GM19463 (cell line): ENCODE measurements around the gene PCDHB13.
"Not testable (repeated sequence)": the region's sequence is repeated elsewhere in the genome, so short reads cannot be mapped to it uniquely, and the experiment has no call there.

Experiments
- ATAC-seq: cut with Tn5 transposase; IDR thresholded peaks from one replicate; pipeline ENCODE4 v1.9.1; 2021; ENCODE audit warnings: mild to moderate bottlenecking, moderate library complexity; ENCODE audit not compliant: unreplicated experiment

Gene PCDHB13

GRCh38 chr5:141213656-141214339 lies at the start of gene PCDHB13:
Gene PCDHB13 (plus strand): TSS chr5:141213919. CDS start chr5:141214124, 205 bp downstream.
- ATAC-seq = not testable (repeated sequence)

- ATAC-seq = no peak
These were observed 41.1 kb upstream of the PCDHB13 start, which contains the start of gene PCDHB7 for GRCh38 chr5:141172381-141173204. Gene PCDHB7 (plus strand): TSS chr5:141172644. CDS start chr5:141172836, 192 bp downstream.

DNA sequence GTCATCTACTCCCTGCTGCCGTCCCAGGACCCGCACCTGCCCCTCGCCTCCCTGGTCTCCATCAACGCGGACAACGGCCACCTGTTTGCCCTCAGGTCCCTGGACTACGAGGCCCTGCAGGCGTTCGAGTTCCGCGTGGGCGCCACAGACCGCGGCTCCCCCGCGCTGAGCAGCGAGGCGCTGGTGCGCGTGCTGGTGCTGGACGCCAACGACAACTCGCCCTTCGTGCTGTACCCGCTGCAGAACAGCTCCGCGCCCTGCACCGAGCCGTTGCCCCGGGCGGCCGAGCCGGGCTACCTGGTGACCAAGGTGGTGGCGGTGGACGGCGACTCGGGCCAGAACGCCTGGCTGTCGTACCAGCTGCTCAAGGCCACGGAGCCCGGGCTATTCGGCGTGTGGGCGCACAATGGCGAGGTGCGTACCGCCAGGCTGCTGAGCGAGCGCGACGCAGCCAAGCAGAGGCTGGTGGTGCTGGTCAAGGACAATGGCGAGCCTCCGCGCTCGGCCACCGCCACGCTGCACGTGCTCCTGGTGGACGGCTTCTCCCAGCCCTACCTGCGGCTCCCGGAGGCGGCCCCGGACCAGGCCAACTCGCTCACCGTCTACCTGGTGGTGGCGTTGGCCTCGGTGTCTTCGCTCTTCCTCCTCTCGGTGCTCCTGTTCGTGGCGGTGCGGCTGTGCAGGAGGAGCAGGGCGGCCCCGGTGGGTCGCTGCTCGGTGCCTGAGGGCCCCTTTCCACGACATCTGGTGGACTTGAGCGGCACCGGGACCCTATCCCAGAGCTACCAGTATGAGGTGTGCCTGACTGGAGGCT lies 39.2 kb upstream of the PCDHB13 start:
- not testable (repeated sequence) for ATAC-seq

- no peak for ATAC-seq
These were observed 37.8 kb upstream of the PCDHB13 start for GRCh38 chr5:141175933-141176332.

DNA sequence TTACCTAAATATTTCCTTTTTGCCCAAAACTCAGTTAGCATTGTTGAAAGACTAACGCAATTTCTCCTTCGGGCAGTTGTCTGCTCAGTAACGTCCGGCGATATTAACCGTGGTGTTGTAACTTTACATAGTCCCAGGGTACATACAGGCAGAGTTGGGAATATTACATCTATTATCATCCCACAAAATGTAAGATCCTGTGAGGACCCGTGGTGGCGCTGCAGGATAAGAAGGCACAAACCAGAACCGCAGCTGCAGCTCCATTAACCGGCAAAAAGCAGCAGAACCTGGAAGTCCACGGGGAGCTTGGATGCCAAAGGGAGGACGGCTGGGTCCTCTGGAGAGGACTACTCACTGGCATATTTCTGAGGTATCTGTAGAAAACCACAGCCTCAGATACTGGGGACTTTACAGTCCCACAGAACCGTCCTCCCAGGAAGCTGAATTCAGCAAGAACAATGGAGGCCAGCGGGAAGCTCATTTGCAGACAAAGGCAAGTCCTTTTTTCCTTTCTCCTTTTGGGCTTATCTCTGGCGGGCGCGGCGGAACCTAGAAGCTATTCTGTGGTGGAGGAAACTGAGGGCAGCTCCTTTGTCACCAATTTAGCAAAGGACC lies 36.0 kb upstream of the PCDHB13 start, which contains the start of gene PCDHB8:
Gene PCDHB8, plus strand, starts transcription at position 214 of the 615 bp plus-strand sequence. Its CDS starts 245 bp downstream, at position 459.
- ATAC-seq = not testable (repeated sequence)

DNA sequence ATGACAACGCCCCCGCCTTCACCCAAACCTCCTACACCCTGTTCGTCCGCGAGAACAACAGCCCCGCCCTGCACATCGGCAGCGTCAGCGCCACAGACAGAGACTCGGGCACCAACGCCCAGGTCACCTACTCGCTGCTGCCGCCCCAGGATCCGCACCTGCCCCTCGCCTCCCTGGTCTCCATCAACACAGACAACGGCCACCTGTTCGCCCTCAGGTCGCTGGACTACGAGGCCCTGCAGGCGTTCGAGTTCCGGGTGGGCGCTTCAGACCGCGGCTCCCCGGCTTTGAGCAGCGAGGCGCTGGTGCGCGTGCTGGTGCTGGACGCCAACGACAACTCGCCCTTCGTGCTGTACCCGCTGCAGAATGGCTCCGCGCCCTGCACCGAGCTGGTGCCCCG lies 34.3 kb upstream of the PCDHB13 start:
- ATAC-seq = not testable (repeated sequence)

DNA sequence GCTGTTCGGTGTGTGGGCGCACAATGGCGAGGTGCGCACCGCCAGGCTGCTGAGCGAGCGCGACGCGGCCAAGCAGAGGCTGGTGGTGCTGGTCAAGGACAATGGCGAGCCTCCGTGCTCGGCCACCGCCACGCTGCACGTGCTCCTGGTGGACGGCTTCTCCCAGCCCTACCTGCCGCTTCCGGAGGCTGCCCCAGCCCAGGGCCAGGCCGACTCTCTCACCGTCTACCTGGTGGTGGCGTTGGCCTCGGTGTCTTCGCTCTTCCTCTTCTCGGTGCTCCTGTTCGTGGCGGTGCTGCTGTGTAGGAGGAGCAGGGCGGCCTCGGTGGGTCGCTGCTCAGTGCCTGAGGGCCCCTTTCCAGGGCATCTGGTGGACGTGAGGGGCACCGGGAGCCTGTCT lies 33.8 kb upstream of the PCDHB13 start:
- ATAC-seq = not testable (repeated sequence)

GRCh38 chr5:141180313-141180712 lies 33.4 kb upstream of the PCDHB13 start:
- no peak for ATAC-seq

DNA sequence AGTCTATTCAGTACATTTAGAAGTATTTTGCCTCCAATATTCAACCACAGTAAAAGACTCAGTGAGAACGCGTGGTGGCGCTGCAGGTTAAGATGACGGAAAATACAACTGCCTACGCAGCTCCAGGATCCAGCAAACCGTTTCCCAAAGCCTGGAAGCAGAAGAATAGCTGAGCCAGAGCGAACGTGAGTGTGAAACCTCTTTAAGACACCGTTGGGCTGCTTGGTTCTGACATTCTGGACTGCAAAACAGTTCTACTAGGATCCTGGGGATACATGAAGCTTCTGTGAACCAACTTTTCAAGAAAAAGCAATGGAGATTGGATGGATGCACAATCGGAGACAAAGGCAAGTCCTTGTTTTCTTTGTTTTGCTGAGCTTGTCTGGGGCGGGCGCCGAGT lies 31.5 kb upstream of the PCDHB13 start, which contains the start of gene PCDHB16:
Gene PCDHB16, plus strand, starts transcription at position 140 of the 400 bp plus-strand sequence. Its CDS starts 173 bp downstream, at position 313.
- no peak for ATAC-seq

DNA sequence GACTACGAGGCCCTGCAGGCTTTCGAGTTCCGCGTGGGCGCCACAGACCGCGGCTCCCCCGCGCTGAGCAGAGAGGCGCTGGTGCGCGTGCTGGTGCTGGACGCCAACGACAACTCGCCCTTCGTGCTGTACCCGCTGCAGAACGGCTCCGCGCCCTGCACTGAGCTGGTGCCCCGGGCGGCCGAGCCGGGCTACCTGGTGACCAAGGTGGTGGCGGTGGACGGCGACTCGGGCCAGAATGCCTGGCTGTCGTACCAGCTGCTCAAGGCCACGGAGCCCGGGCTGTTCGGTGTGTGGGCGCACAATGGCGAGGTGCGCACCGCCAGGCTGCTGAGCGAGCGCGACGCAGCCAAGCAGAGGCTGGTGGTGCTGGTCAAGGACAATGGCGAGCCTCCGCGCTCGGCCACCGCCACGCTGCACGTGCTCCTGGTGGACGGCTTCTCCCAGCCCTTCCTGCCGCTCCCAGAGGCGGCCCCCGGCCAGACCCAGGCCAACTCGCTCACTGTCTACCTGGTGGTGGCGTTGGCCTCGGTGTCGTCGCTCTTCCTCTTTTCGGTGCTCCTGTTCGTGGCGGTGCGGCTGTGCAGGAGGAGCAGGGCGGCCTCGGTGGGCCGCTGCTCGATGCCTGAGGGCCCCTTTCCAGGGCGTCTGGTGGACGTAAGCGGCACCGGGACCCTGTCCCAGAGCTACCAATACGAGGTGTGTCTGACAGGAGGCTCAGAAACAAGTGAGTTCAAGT lies 29.4 kb upstream of the PCDHB13 start:
- not testable (repeated sequence) for ATAC-seq

DNA sequence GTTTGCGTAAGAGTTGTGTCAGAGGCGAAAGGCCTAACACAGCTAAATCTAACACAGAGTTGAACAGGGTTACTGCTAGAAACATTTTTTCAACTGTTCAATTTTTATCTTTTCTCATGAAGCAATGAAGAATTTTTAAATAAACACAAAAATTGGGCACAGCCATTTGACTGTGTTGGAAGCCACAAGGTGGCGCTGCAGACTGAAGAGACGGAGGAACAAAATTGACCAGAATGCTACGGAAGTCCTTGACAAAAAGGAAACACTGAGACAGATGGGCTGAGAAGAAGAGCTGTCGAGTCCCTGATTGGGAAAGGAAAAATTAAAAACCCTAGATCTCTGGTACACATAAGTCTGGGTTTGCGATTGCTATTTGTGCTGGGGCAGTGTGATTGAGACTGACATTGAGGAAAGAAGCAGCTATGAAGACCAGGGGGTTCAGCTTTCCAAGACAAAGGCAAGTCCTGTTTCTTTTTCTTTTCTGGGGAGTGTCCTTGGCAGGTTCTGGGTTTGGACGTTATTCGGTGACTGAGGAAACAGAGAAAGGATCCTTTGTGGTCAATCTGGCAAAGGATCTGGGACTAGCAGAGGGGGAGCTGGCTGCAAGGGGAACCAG lies 26.7 kb upstream of the PCDHB13 start, which contains the start of gene PCDHB9:
Gene PCDHB9, plus strand, starts transcription at position 265 of the 616 bp plus-strand sequence. Its CDS starts 158 bp downstream, at position 423.
- no peak for ATAC-seq

DNA sequence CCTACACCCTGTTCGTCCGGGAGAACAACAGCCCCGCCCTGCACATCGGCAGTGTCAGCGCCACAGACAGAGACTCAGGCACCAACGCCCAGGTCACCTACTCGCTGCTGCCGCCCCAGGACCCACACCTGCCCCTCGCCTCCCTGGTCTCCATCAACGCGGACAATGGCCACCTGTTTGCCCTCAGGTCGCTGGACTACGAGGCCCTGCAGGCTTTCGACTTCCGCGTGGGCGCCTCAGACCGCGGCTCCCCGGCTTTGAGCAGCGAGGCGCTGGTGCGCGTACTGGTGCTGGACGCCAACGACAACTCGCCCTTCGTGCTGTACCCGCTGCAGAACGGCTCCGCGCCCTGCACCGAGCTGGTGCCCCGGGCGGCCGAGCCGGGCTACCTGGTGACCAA lies 25.0 kb upstream of the PCDHB13 start:
- ATAC-seq = not testable (repeated sequence)

GRCh38 chr5:141189131-141189530 lies 24.6 kb upstream of the PCDHB13 start:
- ATAC-seq = not testable (repeated sequence)

DNA sequence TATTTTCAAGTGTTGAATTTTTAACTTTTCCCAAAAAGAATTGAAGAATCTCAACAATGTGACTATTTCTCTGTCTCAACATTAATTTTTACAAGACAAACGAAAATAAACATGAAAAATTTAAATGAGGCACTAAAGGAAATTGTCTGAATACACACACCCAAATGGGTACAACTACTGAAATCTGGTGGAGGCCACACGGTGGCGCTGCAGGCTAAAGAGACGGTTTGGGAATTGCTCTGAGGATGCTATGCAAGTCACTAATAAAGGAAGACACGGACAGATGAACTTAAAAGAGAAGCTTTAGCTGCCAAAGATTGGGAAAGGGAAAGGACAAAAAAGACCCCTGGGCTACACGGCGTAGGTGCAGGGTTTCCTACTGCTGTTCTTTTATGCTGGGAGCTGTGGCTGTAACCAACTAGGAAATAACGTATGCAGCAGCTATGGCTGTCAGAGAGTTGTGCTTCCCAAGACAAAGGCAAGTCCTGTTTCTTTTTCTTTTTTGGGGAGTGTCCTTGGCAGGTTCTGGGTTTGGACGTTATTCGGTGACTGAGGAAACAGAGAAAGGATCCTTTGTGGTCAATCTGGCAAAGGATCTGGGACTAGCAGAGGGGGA lies 21.5 kb upstream of the PCDHB13 start, which contains the start of gene PCDHB10:
Gene PCDHB10, plus strand, starts transcription at position 244 of the 616 bp plus-strand sequence. Its CDS starts 200 bp downstream, at position 444.
- ATAC-seq = no peak

- not testable (repeated sequence) for ATAC-seq
These were observed 19.4 kb upstream of the PCDHB13 start for GRCh38 chr5:141194332-141194731.

DNA sequence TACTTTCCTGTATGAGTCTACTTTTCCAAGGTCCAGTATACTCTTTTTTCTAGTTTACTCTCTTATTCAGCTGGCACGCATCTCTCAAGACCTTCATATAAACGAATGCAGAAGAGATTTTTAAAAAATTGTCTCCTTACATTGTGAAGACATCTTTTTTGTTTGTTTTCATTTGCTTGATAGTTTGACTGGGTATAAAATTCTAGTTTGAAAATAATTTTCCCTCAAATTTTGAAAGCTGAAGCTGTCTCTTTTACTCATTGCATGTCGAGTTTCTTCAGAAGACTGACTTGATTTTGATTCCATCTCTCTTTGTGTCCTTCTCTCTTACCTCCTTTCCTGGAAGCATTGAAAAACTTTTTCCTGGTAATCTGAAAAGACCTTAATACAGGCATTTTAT lies 17.4 kb upstream of the PCDHB13 start:
- no peak for ATAC-seq

- no peak for ATAC-seq
These were observed 14.1 kb upstream of the PCDHB13 start, which contains the start of gene PCDHB11 for GRCh38 chr5:141199359-141200235. Gene PCDHB11 (plus strand): TSS chr5:141199627. CDS start chr5:141199775, 148 bp downstream.
